Measurements from ENCODE around the gene CALML5. TPM values are rescaled to one million over a fixed set of nuclear protein-coding genes. Genes with fewer than 3 reads are reported as not detected.

The CALML5 gene
- total and polyA plus RNA-seq, 7 donors = not detected

- intact Hi-C loops (cut with DNase I) = no loop called here
- Histone ChIP-seq H3K27me3 (no peaks in the 10 kb centered on the region), H3K4me3 (no peak overlapping the region), H3K9me3 (no peaks in the 10 kb centered on the region), H3K4me1 (peaks cover 0 to 36% (median 29%) of the 10 kb centered on the region in 4 donors), H3K27ac (peak overlapping the region; percentile 37 to 71 (median 50)), H3K36me3 (peaks cover 7 to 44% (median 26%) of the 10 kb centered on the region in 4 donors)
- DNase-seq = no peak
- WGBS, 2 donors = 84 to 86% methylated on average over 4 of the region's 4 CpGs
- TF ChIP-seq POLR2AphosphoS5 (IDR thresholded peaks at IDR 0.05) (no peak), POLR2A (IDR thresholded peaks at IDR 0.05) (no peak)
Measured at GRCh38 chr10:5461203-5461588, 38.2 kb downstream of the CALML5 start.

GRCh38 chr10:5460468-5461202, 38.7 kb downstream of the CALML5 start:
- DNase-seq = no peak
- peaks cover 0 to 30% (median 24%) of the 10 kb centered on the region in 4 donors for H3K4me1 ChIP-seq
- intact Hi-C loops (cut with DNase I) = no loop called here
- H3K36me3 ChIP-seq = peaks cover 10 to 49% (median 32%) of the 10 kb centered on the region in 4 donors
- no peak overlapping the region for H3K4me3 ChIP-seq
- no peaks in the 10 kb centered on the region for H3K9me3 ChIP-seq
- TF ChIP-seq POLR2AphosphoS5 (IDR thresholded peaks at IDR 0.05) = no peak
- TF ChIP-seq POLR2A (IDR thresholded peaks at IDR 0.05) = no peak
- TF ChIP-seq, protein P1, sequence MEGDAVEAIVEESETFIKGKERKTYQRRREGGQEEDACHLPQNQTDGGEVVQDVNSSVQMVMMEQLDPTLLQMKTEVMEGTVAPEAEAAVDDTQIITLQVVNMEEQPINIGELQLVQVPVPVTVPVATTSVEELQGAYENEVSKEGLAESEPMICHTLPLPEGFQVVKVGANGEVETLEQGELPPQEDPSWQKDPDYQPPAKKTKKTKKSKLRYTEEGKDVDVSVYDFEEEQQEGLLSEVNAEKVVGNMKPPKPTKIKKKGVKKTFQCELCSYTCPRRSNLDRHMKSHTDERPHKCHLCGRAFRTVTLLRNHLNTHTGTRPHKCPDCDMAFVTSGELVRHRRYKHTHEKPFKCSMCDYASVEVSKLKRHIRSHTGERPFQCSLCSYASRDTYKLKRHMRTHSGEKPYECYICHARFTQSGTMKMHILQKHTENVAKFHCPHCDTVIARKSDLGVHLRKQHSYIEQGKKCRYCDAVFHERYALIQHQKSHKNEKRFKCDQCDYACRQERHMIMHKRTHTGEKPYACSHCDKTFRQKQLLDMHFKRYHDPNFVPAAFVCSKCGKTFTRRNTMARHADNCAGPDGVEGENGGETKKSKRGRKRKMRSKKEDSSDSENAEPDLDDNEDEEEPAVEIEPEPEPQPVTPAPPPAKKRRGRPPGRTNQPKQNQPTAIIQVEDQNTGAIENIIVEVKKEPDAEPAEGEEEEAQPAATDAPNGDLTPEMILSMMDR (IDR thresholded peaks at IDR 0.05) = no peak
- no peak for TF ChIP-seq EP300 (IDR thresholded peaks at IDR 0.05)
- H3K27me3 ChIP-seq = no peaks in the 10 kb centered on the region
- H3K27ac ChIP-seq = peak overlapping the region; percentile 37 to 71 (median 50)
- 88 to 89% methylated on average over 14 of the region's 14 CpGs for WGBS, 2 donors

DNA sequence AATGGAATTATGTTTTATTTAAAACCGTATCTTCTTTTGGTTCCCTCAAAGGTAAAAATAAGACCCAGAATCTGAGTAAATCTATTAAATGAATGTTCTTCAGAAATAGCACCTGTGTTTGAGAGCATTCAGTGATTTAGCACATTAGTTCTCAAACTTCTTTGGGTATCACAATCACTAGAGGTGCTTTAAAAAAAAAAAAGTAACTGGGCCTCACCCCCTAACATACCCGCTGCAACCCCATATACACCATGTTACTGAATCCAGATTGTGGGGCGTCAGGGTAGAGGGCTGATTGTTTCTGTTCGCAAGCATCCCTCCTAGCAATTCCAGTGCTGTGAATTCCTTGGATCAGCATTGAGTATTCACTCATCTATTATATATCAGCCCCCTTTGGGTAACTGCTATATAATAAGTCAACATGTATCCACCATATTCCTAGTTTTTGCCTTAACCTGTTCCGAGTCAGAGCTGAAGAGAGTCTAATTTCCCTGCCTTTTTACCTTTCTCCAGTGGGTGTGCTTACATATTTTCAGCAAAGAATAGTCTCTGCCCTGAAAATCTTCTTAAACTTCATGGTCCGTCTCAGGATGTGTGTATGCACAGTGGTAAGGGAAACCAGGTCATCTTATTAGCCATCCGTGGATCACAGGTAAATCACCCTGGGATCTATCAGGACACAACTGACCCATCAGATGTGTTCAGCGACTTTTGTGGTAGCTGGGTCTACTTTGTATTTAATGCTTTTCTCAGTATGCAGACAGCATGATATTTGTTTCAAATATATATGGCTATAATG, 40.2 kb downstream of the CALML5 start:
- H3K4me1 ChIP-seq = peaks cover 0 to 28% (median 17%) of the 10 kb centered on the region in 4 donors
- no peaks in the 10 kb centered on the region for H3K27me3 ChIP-seq
- no peaks in the 10 kb centered on the region for H3K9me3 ChIP-seq
- intact Hi-C loops (cut with DNase I) = no loop called here
- peaks cover 22 to 64% (median 45%) of the 10 kb centered on the region in 4 donors for H3K36me3 ChIP-seq
- no peak for DNase-seq
- 83 to 92% methylated on average over 8 of the region's 8 CpGs for WGBS, 2 donors
- TF ChIP-seq POLR2AphosphoS5 (IDR thresholded peaks at IDR 0.05) = no peak
- no peak for TF ChIP-seq POLR2A (IDR thresholded peaks at IDR 0.05)
- TF ChIP-seq, protein P1 (IDR thresholded peaks at IDR 0.05) = no peak
- TF ChIP-seq EP300 (IDR thresholded peaks at IDR 0.05) = no peak
- peak overlapping the region in 1 of 4 donors; percentile 5 for H3K27ac ChIP-seq
- H3K4me3 ChIP-seq = no peak overlapping the region

GRCh38 chr10:5458425-5458824, 40.9 kb downstream of the CALML5 start:
- no peak for DNase-seq
- Histone ChIP-seq H3K9me3 (no peaks in the 10 kb centered on the region), H3K36me3 (peaks cover 22 to 71% (median 52%) of the 10 kb centered on the region in 4 donors), H3K4me3 (no peak overlapping the region), H3K4me1 (peaks cover 0 to 35% (median 22%) of the 10 kb centered on the region in 4 donors), H3K27me3 (no peaks in the 10 kb centered on the region), H3K27ac (no peak overlapping the region)
- 90 to 97% methylated on average over 1 of the region's 1 CpG for whole genome bisulfite sequencing, 2 donors
- TF ChIP-seq EP300 (IDR thresholded peaks at IDR 0.05) (no peak), POLR2AphosphoS5 (IDR thresholded peaks at IDR 0.05) (no peak), POLR2A (IDR thresholded peaks at IDR 0.05) (no peak)
- TF ChIP-seq, protein P1 (IDR thresholded peaks at IDR 0.05) = no peak
- intact Hi-C loops (cut with DNase I) = no loop called here

DNA sequence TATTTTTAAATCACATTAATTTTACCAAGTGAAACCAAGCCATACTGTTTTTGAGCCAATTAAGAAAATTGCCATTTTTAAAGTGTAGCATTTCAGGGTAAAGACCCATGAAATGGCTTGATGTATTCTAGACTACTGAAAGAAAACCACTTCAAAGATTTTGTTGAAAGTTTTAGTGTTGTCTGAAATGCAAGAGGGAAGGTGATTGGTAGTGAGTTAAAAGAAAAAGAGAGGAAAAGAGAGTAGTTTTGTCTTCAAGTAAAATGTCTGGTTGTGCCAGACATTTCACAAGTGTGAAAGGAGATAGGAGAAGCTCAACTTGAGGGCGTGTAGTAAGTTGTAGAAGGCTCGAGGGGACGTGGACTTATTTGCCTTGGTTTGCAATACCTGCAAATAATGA, 41.6 kb downstream of the CALML5 start:
- no peaks in the 10 kb centered on the region for H3K27me3 ChIP-seq
- peak overlapping the region in 1 of 4 donors; percentile 20 for H3K27ac ChIP-seq
- 80 to 81% methylated on average over 3 of the region's 3 CpGs for WGBS, 2 donors
- H3K36me3 ChIP-seq = peaks cover 22 to 78% (median 56%) of the 10 kb centered on the region in 4 donors
- no peak for TF ChIP-seq POLR2AphosphoS5 (IDR thresholded peaks at IDR 0.05)
- TF ChIP-seq, protein P1 (IDR thresholded peaks at IDR 0.05) = no peak
- TF ChIP-seq EP300 (IDR thresholded peaks at IDR 0.05) = no peak
- TF ChIP-seq POLR2A (IDR thresholded peaks at IDR 0.05) = no peak
- intact Hi-C loops (cut with DNase I) = no loop called here
- DNase-seq = no peak
- no peaks in the 10 kb centered on the region for H3K9me3 ChIP-seq
- no peak overlapping the region for H3K4me3 ChIP-seq
- peaks cover 0 to 41% (median 24%) of the 10 kb centered on the region in 4 donors for H3K4me1 ChIP-seq
